H1 (cell line): Measurements from ENCODE around the gene BMERB1. TPM values are rescaled to one million over a fixed set of nuclear protein-coding genes. Genes with fewer than 3 reads are reported as not detected.

ENCODE experiments used
- CTCF ChIA-PET: fragments of 300-600 bp; sonication (Branson Sonifier 250); formaldehyde crosslinking; loops from one replicate; lab custom pipeline; 2021; ENCODE audit not compliant: partially characterized antibody; lab: Charles Lee
- POLR2A ChIA-PET: fragments of 300-600 bp; sonication (Branson Sonifier 250); formaldehyde crosslinking; loops from one replicate; lab custom pipeline; 2021; ENCODE audit warnings: inconsistent platforms; ENCODE audit not compliant: partially characterized antibody; lab: Charles Lee
- DNase-seq, 2 experiments: peaks; one replicate each; pipeline versions ENCODE4 v3.0.0 to v3.0.0-alpha.2; 2010 to 2022; ENCODE audit warnings: low spot score in 2 of 2, low read depth in 1 of 2, mixed read lengths in 1 of 2
- FAIRE-seq: peaks from 2 replicates; lab custom pipeline; 2011; peaks lifted over from hg19 to GRCh38; lab: Jason Lieb, UNC
- H2AFZ ChIP-seq: 2 replicates; pipeline ENCODE4 v1.8.1; 2012; ENCODE audit warnings: low read length, inconsistent platforms
- H2AK5ac ChIP-seq: 2 replicates; pipeline ENCODE4 v1.6.1; 2013; ENCODE audit warnings: low read depth, low read length
- H2BK120ac ChIP-seq: replicated peaks from 2 replicates; pipeline ENCODE3; 2013; ENCODE audit warnings: low read depth, low read length, inconsistent platforms
- H2BK12ac ChIP-seq: 2 replicates; pipeline ENCODE4 v1.6.1; 2013; ENCODE audit warnings: low read depth, low read length
- H2BK15ac ChIP-seq: 2 replicates; pipeline ENCODE4 v1.6.1; 2013; ENCODE audit warnings: low read length
- H2BK20ac ChIP-seq: 2 replicates; pipeline ENCODE4 v1.6.1; 2013; ENCODE audit warnings: low read length
- H2BK5ac ChIP-seq: 2 replicates; pipeline ENCODE4 v1.6.1; 2013; ENCODE audit warnings: low read depth, low read length
- H3K14ac ChIP-seq: 2 replicates; pipeline ENCODE4 v1.6.1; 2013; ENCODE audit warnings: inconsistent platforms; ENCODE audit not compliant: insufficient read length
- H3K18ac ChIP-seq: 2 replicates; pipeline ENCODE4 v1.6.1; 2013; ENCODE audit warnings: low read length; ENCODE audit errors: extremely low read depth
- H3K23ac ChIP-seq: 2 replicates; pipeline ENCODE4 v1.6.1; 2013; ENCODE audit warnings: inconsistent platforms; ENCODE audit not compliant: insufficient read length
- H3K23me2 ChIP-seq: 2 replicates; pipeline ENCODE4 v1.6.1; 2013; ENCODE audit warnings: low read depth, low read length
- H3K27ac ChIP-seq: 2 replicates; pipeline ENCODE4 v1.6.1; 2011; ENCODE audit warnings: low read depth, low read length, inconsistent platforms
- H3K27me3 ChIP-seq, 4 experiments: replicated peaks in 1 of 4; 1 replicate in 1 of 4; 2 replicates in 3 of 4; pipeline versions ENCODE4 v1.6.1 to v1.8.1; 2011 to 2013; ENCODE audit warnings: low read length in 3 of 4, mild to moderate bottlenecking in 3 of 4, inconsistent platforms in 2 of 4, mixed read lengths in 2 of 4, moderate library complexity in 1 of 4; ENCODE audit not compliant: control insufficient read depth in 3 of 4, insufficient read depth in 3 of 4; ENCODE audit errors: extremely low read depth in 1 of 4
- H3K36me3 ChIP-seq, 4 experiments: 2 replicates each; pipeline versions ENCODE4 v1.6.1 to v1.8.1; 2011 to 2013; ENCODE audit warnings: mild to moderate bottlenecking in 4 of 4, low read length in 3 of 4, moderate library complexity in 2 of 4, control low read depth in 1 of 4, inconsistent platforms in 1 of 4; ENCODE audit not compliant: insufficient read depth in 4 of 4, control insufficient read depth in 2 of 4
- H3K4ac ChIP-seq: replicated peaks from 2 replicates; pipeline ENCODE3; 2013; ENCODE audit warnings: low read length, low read depth, mixed read lengths, inconsistent platforms; ENCODE audit not compliant: insufficient read length
- H3K4me1 ChIP-seq, 4 experiments: replicated peaks in 1 of 4; 1 replicate in 1 of 4; 2 replicates in 3 of 4; pipeline versions ENCODE4 v1.6.1 to v1.8.1; 2011 to 2013; ENCODE audit warnings: low read length in 3 of 4, inconsistent platforms in 2 of 4, mixed read lengths in 1 of 4; ENCODE audit not compliant: insufficient read depth in 4 of 4, control insufficient read depth in 3 of 4
- H3K4me2 ChIP-seq, 2 experiments: 2 replicates each; pipeline versions ENCODE4 v1.6.1 to v1.8.1; 2011 to 2013; ENCODE audit warnings: low read depth in 2 of 2, low read length in 2 of 2, control low read depth in 1 of 2, inconsistent platforms in 1 of 2, mild to moderate bottlenecking in 1 of 2; ENCODE audit not compliant: insufficient read depth in 1 of 2
- H3K4me3 ChIP-seq, 4 experiments: fragments of 200-600, 300-600 bp in 1 of 4; sonication (generic), shearing (Covaris generic), sonication (Bioruptor Twin) in 1 of 4; 2 replicates each; pipeline versions ENCODE4 v1.5.1 to v1.8.1; 2011 to 2016; ENCODE audit warnings: low read length in 4 of 4, low read depth in 3 of 4, control low read depth in 2 of 4, inconsistent platforms in 2 of 4, mild to moderate bottlenecking in 2 of 4, mixed read lengths in 1 of 4, moderate library complexity in 1 of 4; ENCODE audit not compliant: insufficient read depth in 2 of 4; ENCODE audit errors: extremely low read depth in 1 of 4
- H3K56ac ChIP-seq: replicated peaks from 2 replicates; pipeline ENCODE3; 2013; ENCODE audit warnings: low read depth, mild to moderate bottlenecking, mixed read lengths, low read length, inconsistent platforms; ENCODE audit not compliant: insufficient read length
- H3K79me1 ChIP-seq: 2 replicates; pipeline ENCODE4 v1.6.1; 2013; ENCODE audit warnings: low read depth, low read length, control low read depth
- H3K79me2 ChIP-seq, 2 experiments: 2 replicates each; pipeline versions ENCODE4 v1.6.1 to v1.8.1; 2012 to 2013; ENCODE audit warnings: low read length in 2 of 2, mild to moderate bottlenecking in 2 of 2, inconsistent platforms in 1 of 2; ENCODE audit not compliant: insufficient read depth in 2 of 2, control insufficient read depth in 1 of 2
- H3K9ac ChIP-seq, 4 experiments: replicated peaks in 1 of 4; 1 replicate in 1 of 4; 2 replicates in 3 of 4; pipeline versions ENCODE4 v1.6.1 to v1.8.1; 2011 to 2013; ENCODE audit warnings: low read depth in 3 of 4, low read length in 3 of 4, control low read depth in 2 of 4, mild to moderate bottlenecking in 2 of 4, moderate library complexity in 2 of 4, inconsistent platforms in 1 of 4; ENCODE audit errors: extremely low read depth in 1 of 4
- H3K9me3 ChIP-seq, 2 experiments: 2 replicates each; pipeline versions ENCODE4 v1.6.1 to v1.8.1; 2012 to 2013; ENCODE audit warnings: mild to moderate bottlenecking in 2 of 2, moderate library complexity in 2 of 2, control low read depth in 1 of 2, inconsistent platforms in 1 of 2, low read depth in 1 of 2, low read length in 1 of 2, mixed read lengths in 1 of 2; ENCODE audit not compliant: insufficient read depth in 2 of 2
- H4K20me1 ChIP-seq, 2 experiments: replicated peaks in 1 of 2; 2 replicates each; pipeline versions ENCODE3 to v1.8.1; 2011 to 2013; ENCODE audit warnings: inconsistent platforms in 2 of 2, low read length in 2 of 2, mild to moderate bottlenecking in 1 of 2; ENCODE audit not compliant: insufficient read depth in 2 of 2, control insufficient read depth in 1 of 2
- H4K5ac ChIP-seq: 2 replicates; pipeline ENCODE4 v1.6.1; 2013; ENCODE audit warnings: low read length, low read depth, mixed read lengths, inconsistent platforms; ENCODE audit not compliant: insufficient read length
- H4K8ac ChIP-seq: 2 replicates; pipeline ENCODE4 v1.8.0; 2013; ENCODE audit warnings: mild to moderate bottlenecking, moderate library complexity, low read length, inconsistent platforms; ENCODE audit not compliant: insufficient read depth; ENCODE audit errors: extremely low read depth
- H4K91ac ChIP-seq: replicated peaks from 2 replicates; pipeline ENCODE3; 2013; ENCODE audit warnings: low read length, mixed read lengths, inconsistent platforms; ENCODE audit not compliant: insufficient read length
- ASH2L ChIP-seq: fragments of 200-600, 300-600 bp; sonication (generic); IDR thresholded peaks from one replicate; pipeline ENCODE4 v1.7.1; 2017; ENCODE audit warnings: low read length
- BACH1 ChIP-seq: IDR thresholded peaks from 2 replicates; pipeline ENCODE4 v1.6.1; 2012; ENCODE audit warnings: low read length, improper control_type of control experiment
- EZH2 ChIP-seq: fragments of 200-600 bp; sonication (generic); IDR thresholded peaks from 2 replicates; pipeline ENCODE4 v1.7.1; 2012; ENCODE audit warnings: low read depth, mild to moderate bottlenecking, moderate library complexity, low read length, inconsistent platforms; ENCODE audit not compliant: severe bottlenecking
- JUND ChIP-seq: IDR thresholded peaks from 2 replicates; pipeline ENCODE4 v1.6.1; 2011; ENCODE audit warnings: mild to moderate bottlenecking, improper control_type of control experiment, low read length
- NANOG ChIP-seq: IDR thresholded peaks from 2 replicates; pipeline ENCODE4 v1.6.1; 2011; ENCODE audit warnings: low read length, low read depth, mild to moderate bottlenecking, inconsistent platforms; ENCODE audit not compliant: insufficient read depth, poor library complexity, severe bottlenecking
- POLR2AphosphoS5 ChIP-seq: IDR thresholded peaks from 2 replicates; pipeline ENCODE4 v1.6.1; 2011; ENCODE audit warnings: low read depth, low read length
- SAP30 ChIP-seq: fragments of 300-600 bp; sonication (generic); IDR thresholded peaks from 2 replicates; pipeline ENCODE4 v1.7.1; 2012; ENCODE audit warnings: low read length, moderate library complexity, mild to moderate bottlenecking, inconsistent platforms; ENCODE audit not compliant: insufficient read depth, insufficient replicate concordance
- SRF ChIP-seq: IDR thresholded peaks from 2 replicates; pipeline ENCODE4 v1.6.1; 2011; ENCODE audit warnings: mild to moderate bottlenecking, low read depth, low read length, moderate library complexity
- TAF7 ChIP-seq: optimal IDR thresholded peaks from 2 replicates; pipeline ENCODE3; 2011; ENCODE audit warnings: low read depth, mild to moderate bottlenecking, inconsistent platforms, low read length, moderate library complexity, borderline replicate concordance
- TBP ChIP-seq: IDR thresholded peaks from 2 replicates; pipeline ENCODE4 v1.6.1; 2011; ENCODE audit warnings: low read depth, low read length, improper control_type of control experiment
- WGBS, 2 experiments: shearing (Covaris generic) in 1 of 2; methylation state at CpG; one replicate each; pipeline versions ENCODE4 v1.1.6 to v1.1.7; 2013 to 2015; ENCODE audit warnings: low lambda C conversion rate in 2 of 2, mixed read lengths in 2 of 2, inconsistent platforms in 1 of 2, low coverage in 1 of 2, missing lambda C conversion rate in 1 of 2; ENCODE audit not compliant: insufficient replicate concordance in 2 of 2, insufficient coverage in 1 of 2, insufficient read length in 1 of 2; ENCODE audit errors: extremely low coverage in 1 of 2, missing lambda C conversion rate in 1 of 2; 5-methylcytosine and 5-hydroxymethylcytosine counted together
- polyA plus RNA-seq, 7 experiments: library from polyadenylated mRNA; depleted of rRNA in 3 of 7; stranded (reverse) in 5 of 7; unstranded in 2 of 7; fragments of >200 nt in 5 of 7; fragments of 200-250 nt in 2 of 7; gene quantifications; 1 replicate in 5 of 7; 2 replicates in 1 of 7; 4 replicates in 1 of 7; pipeline versions ENCODE4 v1.2.1 to v1.2.3, GENCODE V29; 2011 to 2013; ENCODE audit warnings: missing spikeins in 2 of 7, mixed read lengths in 2 of 7
- total RNA-seq: library from RNA; stranded (reverse); fragmentation: NEBNext Ultra II Directional; extraction: Animal tissue kit (Norgen Biotek cat#: 25700); gene quantifications from 2 replicates; pipeline ENCODE4 v1.2.1, GENCODE V29; 2021

The BMERB1 gene
- total and polyA plus RNA-seq, 2 of the 8 experiments (the other 6 are each of a cell fraction or from before 2014, with no cell fraction given), result 23.5 to 27.1 TPM

- CTCF ChIA-PET, result no interaction called here
- H2BK15ac ChIP-seq, result no peak overlapping the region
- no peaks in the 10 kb centered on the region for H3K36me3 ChIP-seq
- H2BK5ac ChIP-seq, result no peak overlapping the region
- no peak overlapping the region for H3K14ac ChIP-seq
- H3K23me2 ChIP-seq, result no peaks in the 10 kb centered on the region
- no peaks in the 10 kb centered on the region; a peak in 1 of 7 replicates for H3K4me1 ChIP-seq
- no peak overlapping the region for H2AK5ac ChIP-seq
- H3K4ac ChIP-seq, result no peak overlapping the region
- H3K27me3 ChIP-seq, result no peaks in the 10 kb centered on the region
- H4K20me1 ChIP-seq, result peaks cover 0 to 2% of the 10 kb centered on the region in 2 experiments
- no peak overlapping the region for H2BK12ac ChIP-seq
- FAIRE-seq (no peak), DNase-seq (no peak)
- H4K91ac ChIP-seq, result no peak overlapping the region
- no peak overlapping the region for H2BK20ac ChIP-seq
- WGBS, 2 experiments, result 97% methylated on average over 2 of the region's 2 CpGs; no CpG with 5 or more reads in 1 of the 2 experiments
- H3K79me1 ChIP-seq, result no peaks in the 10 kb centered on the region
- POLR2A ChIA-PET, result no interaction called here
- no peak overlapping the region for H2BK120ac ChIP-seq
- H3K4me2 ChIP-seq, result no peak overlapping the region
- H4K8ac ChIP-seq, result no peak overlapping the region
- no peak overlapping the region for H3K4me3 ChIP-seq
- no peak overlapping the region for H3K56ac ChIP-seq
- H4K5ac ChIP-seq, result no peak overlapping the region
- H3K23ac ChIP-seq, result no peak overlapping the region
- no peak overlapping the region for H3K9ac ChIP-seq
- H3K27ac ChIP-seq, result no peak overlapping the region
- no peak for TF ChIP-seq TBP
- no peak for TF ChIP-seq NANOG
- no peak for TF ChIP-seq BACH1
- no peak for TF ChIP-seq SRF
- TF ChIP-seq ASH2L, result no peak
- no peak for TF ChIP-seq TAF7
- no peak for TF ChIP-seq POLR2AphosphoS5
- TF ChIP-seq SAP30, result no peak
- TF ChIP-seq JUND, result no peak
- TF ChIP-seq EZH2, result no peak
- H3K79me2 ChIP-seq, result no peaks in the 10 kb centered on the region
- no peak overlapping the region for H3K18ac ChIP-seq
- H2AFZ ChIP-seq, result no peak overlapping the region
- no peaks in the 10 kb centered on the region for H3K9me3 ChIP-seq
Measured at GRCh38 chr16:15526731-15527130, 92.3 kb downstream of the BMERB1 start.
